Colonic mucosa (tissue), 4 donors: ENCODE measurements around the gene BATF. TPM values are rescaled to one million over a fixed set of nuclear protein-coding genes. Genes with fewer than 3 reads are reported as not detected.
A peak's percentile ranks its signal among the peaks of the same experiment; 100 is the strongest.

Experiments used
- DNase-seq: peaks from one replicate; pipeline ENCODE4 v3.0.0-alpha.2; 2020
- H3K27ac ChIP-seq: fragments of 200-600 bp; one replicate; pipeline ENCODE4 v1.8.0; 2021
- H3K27me3 ChIP-seq: fragments of 200-600 bp; one replicate; pipeline ENCODE4 v1.8.0; 2021
- H3K36me3 ChIP-seq: fragments of 200-600 bp; one replicate; pipeline ENCODE4 v1.8.0; 2021
- H3K4me1 ChIP-seq: fragments of 200-600 bp; one replicate; pipeline ENCODE4 v1.8.0; 2021; ENCODE audit warnings: mild to moderate bottlenecking
- H3K4me3 ChIP-seq: fragments of 200-600 bp; one replicate; pipeline ENCODE4 v1.8.0; 2021
- H3K9ac ChIP-seq, 2 donors: one replicate each; pipeline ENCODE4 v1.7.0; 2013; ENCODE audit warnings: control low read depth in 2 of 2, low read depth in 2 of 2, low read length in 2 of 2
- H3K9me3 ChIP-seq: fragments of 200-600 bp; one replicate; pipeline ENCODE4 v1.8.0; 2021
- CTCF ChIP-seq: fragments of 200-600 bp; IDR thresholded peaks from one replicate; pipeline ENCODE4 v1.8.0; 2022; ENCODE audit warnings: antibody characterized with exemption, mild to moderate bottlenecking
- intact Hi-C: fragments of 100-400 bp; cut with DNase I; formaldehyde crosslinking; loops from one replicate; pipeline ENCODE4 v1.14.1; 2022
- total RNA-seq, 2 donors: library from RNA; stranded (reverse); fragmentation: NEBNext Ultra II Directional in 1 of 2; extraction: Animal tissue kit (Norgen Biotek cat#: 25700) in 1 of 2; gene quantifications; one replicate each; pipeline ENCODE4 v1.2.1, GENCODE V29; 2021
- donor health status: healthy.
- donor health status: DM: no; HTN: no; CAD: no.
- donor health status: DM: no; HTN: no; CAD: no.

BATF gene
- total RNA-seq, 2 donors from 2014 or later = 0.77 to 1.3 TPM

GRCh38 chr14:75587388-75587787 is 65.1 kb downstream of the BATF start:
- intact Hi-C loops = no loop called here
- no peak overlapping the region for H3K4me3 ChIP-seq

GRCh38 chr14:75589931-75590330 is 67.7 kb downstream of the BATF start:
- no peaks in the 10 kb centered on the region for H3K36me3 ChIP-seq
- H3K4me3 ChIP-seq = no peak overlapping the region
- intact Hi-C loops = no loop called here
- peak overlapping the region in 1 of 2 donors; percentile 8 for H3K9ac ChIP-seq
- no peak overlapping the region for H3K27ac ChIP-seq
- DNase-seq = no peak
- TF ChIP-seq CTCF = no peak
- no peaks in the 10 kb centered on the region for H3K27me3 ChIP-seq
- no peaks in the 10 kb centered on the region for H3K9me3 ChIP-seq
- H3K4me1 ChIP-seq = no peaks in the 10 kb centered on the region

More at GRCh38 chr14:75587388-75587787, 65.1 kb downstream of the BATF start:
- Histone ChIP-seq H3K36me3 (no peaks in the 10 kb centered on the region), H3K4me1 (no peaks in the 10 kb centered on the region), H3K27me3 (no peaks in the 10 kb centered on the region), H3K9ac (no peak overlapping the region), H3K27ac (no peak overlapping the region), H3K9me3 (no peaks in the 10 kb centered on the region)
- no peak for DNase-seq
- no peak for TF ChIP-seq CTCF

GRCh38 chr14:75591331-75591946 is 69.2 kb downstream of the BATF start:
- Histone ChIP-seq H3K36me3 (no peaks in the 10 kb centered on the region), H3K27me3 (no peaks in the 10 kb centered on the region), H3K9me3 (no peaks in the 10 kb centered on the region), H3K4me3 (no peak overlapping the region), H3K4me1 (no peaks in the 10 kb centered on the region), H3K9ac (no peak overlapping the region), H3K27ac (no peak overlapping the region)
- DNase-seq = no peak
- no peak for TF ChIP-seq CTCF
- intact Hi-C loops = no loop called here

- Histone ChIP-seq H3K36me3 (no peaks in the 10 kb centered on the region), H3K27me3 (no peaks in the 10 kb centered on the region), H3K9me3 (no peaks in the 10 kb centered on the region), H3K27ac (no peak overlapping the region), H3K9ac (no peak overlapping the region), H3K4me1 (no peaks in the 10 kb centered on the region), H3K4me3 (no peak overlapping the region)
- TF ChIP-seq CTCF = no peak
- intact Hi-C loops = no loop called here
- DNase-seq = no peak
These were observed 69.8 kb downstream of the BATF start for GRCh38 chr14:75591987-75592575.

- TF ChIP-seq CTCF = no peak
- H3K27ac ChIP-seq = no peak overlapping the region
- no peak overlapping the region for H3K4me3 ChIP-seq
- no peaks in the 10 kb centered on the region for H3K27me3 ChIP-seq
- intact Hi-C loops = no loop called here
- H3K4me1 ChIP-seq = no peaks in the 10 kb centered on the region
- H3K9ac ChIP-seq = no peak overlapping the region
- H3K36me3 ChIP-seq = no peaks in the 10 kb centered on the region
- no peak for DNase-seq
- no peaks in the 10 kb centered on the region for H3K9me3 ChIP-seq
These were observed 73.0 kb downstream of the BATF start for GRCh38 chr14:75595226-75595625.

Other genes starting within 250 kb of the BATF start
- gene FOS, start 243.6 kb upstream of the BATF start, total RNA-seq = 10 to 100 TPM; 86.9 to 98.4 TPM
- 10 to 100 TPM; 19.4 to 37.1 TPM for gene JDP2, start 94.4 kb upstream of the BATF start, total RNA-seq
- 10 to 100 TPM in 1 of 2 donors, 1 to 10 TPM in 1; 9.0 to 10.8 TPM for gene FLVCR2, start 56.2 kb downstream of the BATF start, total RNA-seq
- 10 to 100 TPM; 24.4 to 32.3 TPM for gene ERG28, start 138.4 kb downstream of the BATF start, total RNA-seq
- 10 to 100 TPM; 26.5 to 37.3 TPM for gene TTLL5, start 138.8 kb downstream of the BATF start, total RNA-seq